NCI-H345 treated with DMSO at 0.1 percent for 48 hours (cell line): ENCODE data around the gene MISP.
A peak's percentile ranks its signal among the peaks of the same experiment; 100 is the strongest.
"Not testable (repeated sequence)": the region's sequence is repeated elsewhere in the genome, so short reads cannot be mapped to it uniquely, and the experiment has no call there.

Experiments used
- DNase-seq: peaks from one replicate; lab custom pipeline; 2025; ENCODE audit not compliant: unreplicated experiment; lab: John Stamatoyannopoulos, UW

The MISP gene

DNA sequence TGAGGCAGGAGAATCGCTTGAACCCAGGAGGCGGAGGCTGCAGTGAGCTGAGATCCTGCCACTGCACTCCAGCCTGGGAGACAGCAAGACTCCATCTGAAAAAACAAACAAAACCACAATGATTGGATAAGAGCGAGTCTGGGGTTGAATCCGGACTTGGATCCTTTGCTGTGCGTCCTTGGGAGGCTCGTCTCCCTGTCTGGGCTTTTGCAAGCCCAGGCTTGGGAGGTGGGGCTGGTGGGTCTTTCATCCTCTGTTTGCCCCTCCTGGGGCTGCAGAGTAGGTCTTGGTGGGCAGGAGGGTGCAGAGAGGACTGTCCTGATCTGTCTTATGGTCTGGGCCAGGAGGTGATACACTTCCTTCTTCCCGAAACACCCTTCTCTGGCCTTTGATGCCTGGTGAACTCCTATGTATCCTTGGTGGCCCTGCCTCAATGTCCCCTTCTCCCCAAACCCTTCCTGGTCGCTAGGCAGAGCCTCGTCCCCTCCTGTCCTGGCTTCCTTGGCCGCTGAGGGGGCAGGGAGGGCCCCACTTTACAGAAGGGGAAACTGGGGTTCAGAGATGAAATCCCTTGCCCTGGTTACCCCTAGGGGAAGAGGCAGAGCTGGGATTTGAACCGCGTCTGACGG lies 25.3 kb upstream of the MISP start:
- no peak for DNase-seq

DNA sequence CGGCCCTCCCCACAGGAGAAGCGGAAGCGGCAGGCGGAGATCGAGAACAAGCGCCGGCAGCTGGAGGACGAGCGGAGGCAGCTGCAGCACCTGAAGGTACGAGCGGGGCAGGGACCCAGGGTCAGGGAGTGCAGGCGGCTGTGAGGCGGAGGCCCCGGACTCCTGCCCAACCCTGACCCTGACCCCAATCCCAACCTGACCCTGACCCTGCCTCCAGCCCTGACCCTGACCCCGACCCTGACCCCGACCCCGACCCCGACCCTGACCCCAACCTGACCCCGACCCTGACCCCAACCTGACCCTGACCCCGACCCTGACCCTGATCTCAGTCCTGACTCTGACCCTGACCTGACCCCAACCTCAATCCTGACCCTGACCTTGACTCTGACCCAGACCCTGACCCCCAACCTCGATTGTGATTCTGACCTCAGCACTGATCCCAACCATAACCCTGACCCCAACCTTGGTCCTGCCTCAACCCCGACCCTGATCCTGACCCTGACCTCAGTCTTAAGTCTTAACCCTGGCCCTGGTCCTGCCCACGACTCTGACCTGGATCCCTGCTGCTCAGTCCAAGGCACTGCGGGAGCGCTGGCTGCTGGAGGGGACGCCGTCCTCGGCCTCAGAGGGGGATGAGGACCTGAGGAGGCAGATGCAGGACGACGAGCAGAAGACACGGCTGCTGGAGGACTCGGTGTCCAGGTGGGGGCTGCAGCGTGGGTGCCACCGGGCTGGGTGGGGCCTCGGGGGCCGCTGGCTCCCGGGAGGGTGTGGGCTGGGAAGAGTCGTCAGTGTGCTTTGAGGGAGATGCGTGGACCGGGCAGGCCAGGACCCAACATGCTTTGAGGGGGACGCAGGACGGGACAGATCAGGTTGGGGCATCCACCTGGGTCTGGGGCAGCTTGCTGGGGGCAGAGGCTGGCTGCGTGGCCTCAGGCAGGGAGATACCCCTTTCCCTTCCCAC lies 23.6 kb upstream of the MISP start:
- no peak for DNase-seq

- DNase-seq: no peak
Measured at GRCh38 chr19:728011-728410, 22.9 kb upstream of the MISP start.

GRCh38 chr19:729564-729963 lies 21.3 kb upstream of the MISP start:
- not testable (repeated sequence) for DNase-seq

- no peak for DNase-seq
Measured at GRCh38 chr19:729965-730668, 20.8 kb upstream of the MISP start.

GRCh38 chr19:731000-731399 lies 19.9 kb upstream of the MISP start:
- DNase-seq: no peak

- no peak for DNase-seq
Measured at GRCh38 chr19:732148-733069, 18.5 kb upstream of the MISP start.

DNA sequence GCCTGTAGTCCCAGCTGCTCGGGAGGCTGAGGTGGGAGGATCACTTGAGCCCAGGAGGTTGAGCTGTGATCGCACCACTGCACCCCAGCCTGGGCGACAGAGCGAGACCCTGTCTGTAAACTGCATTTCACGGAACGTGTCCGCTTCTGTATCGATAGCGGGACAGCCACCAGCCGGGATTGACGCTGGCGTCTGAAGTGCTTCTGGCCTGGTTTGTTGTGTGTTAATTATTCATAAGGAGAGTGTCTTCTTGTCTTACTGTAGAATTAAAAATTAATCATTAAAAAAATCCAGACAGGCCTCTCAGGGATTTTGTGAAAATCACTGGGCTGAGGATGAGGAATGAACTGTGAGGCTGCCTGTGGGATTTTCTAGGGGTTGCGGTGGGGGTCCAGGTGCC lies 16.2 kb upstream of the MISP start:
- DNase-seq: no peak

GRCh38 chr19:736125-736524 lies 14.8 kb upstream of the MISP start:
- DNase-seq: no peak

GRCh38 chr19:737591-738093 lies 13.3 kb upstream of the MISP start:
- peak; percentile 3 for DNase-seq

DNA sequence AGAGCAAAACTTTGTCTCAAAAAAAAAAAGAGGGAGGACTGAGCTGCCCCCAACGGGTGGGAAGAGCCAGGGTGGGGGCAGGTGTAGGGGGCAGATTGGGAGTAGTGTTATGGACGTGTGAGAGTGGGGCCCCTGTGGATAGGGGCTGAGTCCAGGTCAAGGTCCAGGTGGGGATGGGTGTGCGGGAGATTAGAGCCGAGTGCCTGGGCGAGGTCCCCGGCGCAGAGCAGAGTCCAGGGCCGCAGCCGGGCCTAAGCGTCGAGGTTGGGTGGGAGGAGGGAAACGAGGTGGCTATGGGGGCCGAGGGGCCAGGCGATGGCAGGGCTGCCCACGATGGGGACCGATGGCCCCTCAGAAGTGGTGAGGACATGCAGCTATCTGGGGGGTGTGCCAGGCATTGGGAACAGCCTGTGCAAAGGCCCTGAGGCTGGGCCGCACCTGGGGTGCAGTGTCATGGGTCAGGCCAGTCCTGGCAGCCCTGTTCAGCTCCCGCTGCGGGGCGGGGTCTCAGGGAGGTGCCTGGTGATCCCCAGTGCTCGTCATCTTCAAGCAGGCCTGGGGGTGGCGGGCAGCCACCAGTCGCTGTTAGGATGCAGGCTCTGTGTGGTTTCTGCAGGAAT lies 12.3 kb upstream of the MISP start:
- DNase-seq: no peak

GRCh38 chr19:739998-740715 lies 10.8 kb upstream of the MISP start:
- no peak for DNase-seq

DNA sequence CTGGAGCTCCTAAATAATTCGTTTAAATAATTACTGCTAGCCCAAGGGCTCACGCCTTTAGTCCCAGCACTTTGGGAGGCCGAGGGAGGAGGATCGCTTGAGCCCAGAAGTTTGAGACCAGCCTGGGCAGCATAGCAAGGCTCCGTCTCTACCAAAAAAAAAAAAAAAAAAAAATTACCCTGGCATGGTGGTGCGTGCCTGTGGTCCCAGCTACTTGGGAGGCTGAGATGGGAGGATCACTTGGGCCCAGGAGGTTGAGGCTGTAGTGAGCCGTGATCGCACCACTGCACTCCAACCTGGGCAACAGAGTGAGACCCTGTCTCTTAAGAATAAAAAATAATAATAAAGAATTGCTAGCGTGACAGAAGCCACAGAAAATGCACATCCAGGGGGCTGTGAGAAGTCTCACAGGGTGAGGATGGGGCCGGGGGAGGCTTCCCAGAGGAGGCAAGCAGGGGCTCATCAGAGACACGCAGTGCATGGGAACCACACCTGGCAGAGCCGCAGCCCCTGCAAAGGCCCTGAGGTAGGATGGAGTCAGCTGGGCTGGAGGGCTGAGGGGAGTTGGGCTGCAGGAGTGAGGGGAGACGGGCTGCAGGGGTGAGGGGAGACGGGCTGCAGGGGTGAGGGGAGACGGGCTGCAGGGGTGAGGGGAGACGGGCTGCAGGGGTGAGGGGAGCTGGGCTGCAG lies 10.0 kb upstream of the MISP start:
- DNase-seq: not testable (repeated sequence)

DNA sequence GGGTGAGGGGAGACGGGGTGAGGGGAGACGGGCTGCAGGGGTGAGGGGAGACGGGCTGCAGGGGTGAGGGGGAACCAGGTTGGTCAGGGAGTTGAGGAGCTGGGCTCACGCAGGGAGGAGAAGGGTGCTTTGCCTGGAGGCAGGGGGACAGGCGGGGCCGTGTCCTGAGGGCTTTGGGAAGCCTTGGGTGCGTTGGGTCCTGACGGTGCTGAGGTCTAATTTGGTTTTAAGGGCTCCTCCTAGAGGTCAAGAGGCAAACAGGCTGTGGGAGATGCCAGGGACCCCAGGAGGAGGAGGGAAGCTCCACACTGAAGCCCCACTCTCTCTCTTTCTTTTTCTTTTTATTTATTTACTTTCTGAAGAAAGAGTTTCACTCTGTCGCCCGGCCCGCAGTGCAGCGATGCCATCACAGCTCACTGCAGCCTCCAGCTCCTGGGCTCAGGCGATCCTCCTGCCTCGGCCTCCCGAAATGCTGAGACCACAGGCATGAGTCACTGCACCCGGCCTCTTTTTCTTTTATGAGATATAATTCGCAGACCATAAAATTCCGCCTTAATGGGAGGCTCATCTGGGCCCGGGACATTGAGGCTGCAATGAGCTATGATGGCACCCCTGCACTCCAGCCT lies 9.3 kb upstream of the MISP start:
- no peak for DNase-seq

GRCh38 chr19:742540-743075 lies 8.3 kb upstream of the MISP start:
- no peak for DNase-seq

DNA sequence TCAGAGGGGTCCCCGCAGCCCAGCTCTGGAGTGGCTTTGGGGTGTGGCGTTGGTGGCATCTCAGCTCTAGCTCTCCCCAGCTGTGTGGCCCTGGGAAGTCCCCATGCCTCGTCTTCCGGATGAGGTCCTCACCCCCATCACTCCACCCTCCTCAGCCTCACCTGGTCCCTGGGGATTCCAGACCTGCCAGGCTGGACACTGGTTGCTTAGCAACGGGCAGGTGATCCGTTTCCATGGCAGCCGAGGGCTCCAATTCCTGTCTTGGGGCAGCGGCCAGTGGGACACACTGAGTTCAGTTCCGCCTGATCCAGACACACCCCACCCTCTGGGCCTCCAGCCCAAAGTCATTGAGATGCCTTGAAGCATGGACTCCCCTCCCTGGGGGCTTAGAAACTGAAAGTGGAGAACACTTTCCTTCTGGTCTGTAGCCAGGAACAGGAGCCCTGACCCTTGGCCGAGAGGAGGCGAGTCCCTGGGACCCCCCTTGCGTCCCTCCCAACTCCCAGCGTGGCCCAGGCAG lies 7.7 kb upstream of the MISP start:
- peak; percentile 10 for DNase-seq

- DNase-seq: not testable (repeated sequence)
Measured at GRCh38 chr19:745138-745537, 5.8 kb upstream of the MISP start.
